GM21529 (cell line): ENCODE data around the gene FBXL19.

ENCODE experiments used
- ATAC-seq: cut with Tn5 transposase; IDR thresholded peaks from one replicate; pipeline ENCODE4 v1.9.1; 2021; ENCODE audit not compliant: unreplicated experiment

Gene FBXL19

DNA sequence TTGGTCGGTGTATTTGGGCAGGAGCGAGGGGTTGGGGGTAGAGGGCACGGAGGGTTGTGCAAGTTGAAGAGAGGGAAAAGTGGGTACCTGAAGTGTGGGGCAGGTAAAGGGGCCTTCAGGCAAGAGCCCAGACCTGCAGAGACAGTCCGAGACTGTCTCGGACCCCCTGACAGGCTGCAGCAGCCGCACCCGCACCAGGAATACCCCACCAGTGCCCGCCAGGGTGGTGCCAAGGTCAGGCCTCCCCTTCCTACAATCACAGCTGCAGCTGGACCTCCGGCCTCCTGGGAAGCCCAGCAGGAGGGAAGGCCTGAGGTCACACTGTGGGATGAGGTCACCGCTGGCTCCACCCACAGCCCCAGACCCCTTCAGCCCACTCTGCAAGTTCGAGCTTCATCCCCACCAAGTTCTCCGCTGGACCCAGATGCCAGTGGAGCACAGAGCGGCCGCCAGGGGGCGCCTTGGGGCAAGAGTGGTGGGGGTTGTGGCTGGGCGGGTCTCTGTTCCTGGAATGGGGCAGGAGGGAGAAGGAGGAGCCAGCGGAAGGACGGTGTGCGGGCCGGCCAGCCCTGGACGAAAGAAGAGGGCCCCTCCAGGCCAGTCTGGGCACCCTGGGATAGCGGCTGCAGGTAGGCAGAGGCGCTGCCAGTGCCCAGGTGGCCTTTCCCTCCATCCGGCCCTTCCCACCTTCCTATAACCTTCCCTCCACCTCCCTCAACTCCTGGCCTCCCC lies 61.5 kb downstream of the FBXL19 start, which contains the start of gene HSD3B7:
Gene HSD3B7, plus strand, starts transcription at position 539 of the 732 bp plus-strand sequence. CDS start 452 bp downstream, outside the sequence.
- ATAC-seq, result peak; percentile 57

DNA sequence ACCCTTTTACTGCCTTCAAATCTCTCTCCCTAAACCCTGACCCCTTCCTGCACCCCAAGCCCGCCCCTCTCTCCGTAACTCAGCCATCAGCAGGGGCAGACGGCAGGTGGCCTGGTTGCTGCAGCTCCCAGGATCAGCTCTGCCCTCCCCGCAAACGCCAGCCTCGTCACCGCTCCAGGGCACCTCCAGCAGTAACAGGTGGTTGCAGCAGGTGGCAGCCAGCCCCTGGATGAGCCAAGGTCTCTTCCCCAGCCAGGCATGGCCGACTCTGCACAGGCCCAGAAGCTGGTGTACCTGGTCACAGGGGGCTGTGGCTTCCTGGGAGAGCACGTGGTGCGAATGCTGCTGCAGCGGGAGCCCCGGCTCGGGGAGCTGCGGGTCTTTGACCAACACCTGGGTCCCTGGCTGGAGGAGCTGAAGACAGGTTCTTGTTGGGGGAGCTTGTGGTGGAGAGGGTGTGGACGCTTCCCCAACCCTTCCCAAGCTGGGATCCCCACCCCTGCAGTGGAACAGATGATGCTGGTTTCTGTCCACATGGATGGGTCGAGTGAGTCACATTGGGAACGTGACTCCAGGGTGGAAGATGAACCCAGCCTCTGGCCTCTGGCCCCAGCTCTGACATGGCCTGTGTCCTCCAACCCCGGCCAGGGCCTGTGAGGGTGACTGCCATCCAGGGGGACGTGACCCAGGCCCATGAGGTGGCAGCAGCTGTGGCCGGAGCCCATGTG lies 62.2 kb downstream of the FBXL19 start:
- no peak for ATAC-seq

DNA sequence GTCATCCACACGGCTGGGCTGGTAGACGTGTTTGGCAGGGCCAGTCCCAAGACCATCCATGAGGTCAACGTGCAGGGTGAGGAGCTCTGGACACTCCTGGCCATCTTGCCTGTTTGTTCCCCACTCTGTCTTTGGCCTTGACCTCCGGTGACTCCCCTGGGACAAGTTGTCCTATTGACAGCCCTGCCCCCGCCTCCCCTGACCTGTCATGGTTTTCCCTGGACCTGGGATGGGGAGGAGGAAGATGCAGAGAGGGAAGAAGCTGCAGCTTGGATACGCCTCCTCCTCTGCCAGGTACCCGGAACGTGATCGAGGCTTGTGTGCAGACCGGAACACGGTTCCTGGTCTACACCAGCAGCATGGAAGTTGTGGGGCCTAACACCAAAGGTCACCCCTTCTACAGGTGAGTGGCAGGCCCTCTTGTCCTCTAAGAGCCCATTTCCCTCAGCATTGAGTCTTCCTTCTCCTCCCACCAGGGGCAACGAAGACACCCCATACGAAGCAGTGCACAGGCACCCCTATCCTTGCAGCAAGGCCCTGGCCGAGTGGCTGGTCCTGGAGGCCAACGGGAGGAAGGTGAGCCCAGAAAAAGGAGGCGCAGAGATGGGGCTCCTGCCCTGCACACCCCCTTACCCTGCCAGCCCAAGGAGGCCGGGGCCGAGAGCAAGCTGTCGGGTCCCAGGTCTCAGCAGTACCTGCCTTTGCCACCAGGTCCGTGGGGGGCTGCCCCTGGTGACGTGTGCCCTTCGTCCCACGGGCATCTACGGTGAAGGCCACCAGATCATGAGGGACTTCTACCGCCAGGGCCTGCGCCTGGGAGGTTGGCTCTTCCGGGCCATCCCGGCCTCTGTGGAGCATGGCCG lies 63.0 kb downstream of the FBXL19 start:
- ATAC-seq, result no peak

DNA sequence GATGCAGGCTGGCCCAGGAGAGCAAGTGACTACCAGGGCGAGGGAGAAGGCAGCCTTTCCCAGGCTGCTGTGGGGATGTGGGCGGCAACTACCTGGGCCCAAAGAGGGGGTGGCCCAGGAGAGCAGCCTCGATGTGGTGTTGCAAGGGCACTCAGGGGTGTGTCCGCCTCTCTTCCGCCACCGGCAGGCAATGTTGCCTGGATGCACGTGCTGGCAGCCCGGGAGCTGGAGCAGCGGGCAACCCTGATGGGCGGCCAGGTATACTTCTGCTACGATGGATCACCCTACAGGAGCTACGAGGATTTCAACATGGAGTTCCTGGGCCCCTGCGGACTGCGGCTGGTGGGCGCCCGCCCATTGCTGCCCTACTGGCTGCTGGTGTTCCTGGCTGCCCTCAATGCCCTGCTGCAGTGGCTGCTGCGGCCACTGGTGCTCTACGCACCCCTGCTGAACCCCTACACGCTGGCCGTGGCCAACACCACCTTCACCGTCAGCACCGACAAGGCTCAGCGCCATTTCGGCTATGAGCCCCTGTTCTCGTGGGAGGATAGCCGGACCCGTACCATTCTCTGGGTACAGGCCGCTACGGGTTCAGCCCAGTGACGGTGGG lies 64.3 kb downstream of the FBXL19 start:
- ATAC-seq, result no peak

DNA sequence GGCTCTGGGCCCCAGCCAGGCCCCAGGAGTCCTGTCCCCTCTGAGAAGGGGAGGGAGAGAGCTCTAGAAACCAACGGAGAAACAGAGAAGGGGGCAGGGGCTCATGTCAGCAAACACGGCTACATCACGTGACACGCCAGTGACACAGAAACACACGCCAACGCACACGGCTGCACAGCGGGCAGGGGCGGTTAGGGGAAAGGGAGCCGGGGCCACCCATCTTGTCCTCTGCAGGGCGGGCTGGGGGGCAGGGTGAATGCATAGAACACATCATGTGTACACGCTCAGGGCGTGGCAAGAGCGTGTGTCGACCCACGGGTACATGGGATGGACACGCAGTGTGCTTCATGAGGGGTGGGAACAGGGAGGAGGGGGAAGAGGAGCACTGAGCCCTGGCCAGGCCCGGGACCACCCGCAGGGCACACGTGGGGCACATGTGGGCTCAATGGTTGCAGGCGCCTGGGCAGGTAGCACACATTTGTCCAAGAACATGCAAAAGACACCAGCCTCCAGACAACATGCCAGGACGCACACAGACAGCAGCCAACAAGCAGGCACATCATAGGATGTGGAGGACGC lies 66.2 kb downstream of the FBXL19 start:
- no peak for ATAC-seq

DNA sequence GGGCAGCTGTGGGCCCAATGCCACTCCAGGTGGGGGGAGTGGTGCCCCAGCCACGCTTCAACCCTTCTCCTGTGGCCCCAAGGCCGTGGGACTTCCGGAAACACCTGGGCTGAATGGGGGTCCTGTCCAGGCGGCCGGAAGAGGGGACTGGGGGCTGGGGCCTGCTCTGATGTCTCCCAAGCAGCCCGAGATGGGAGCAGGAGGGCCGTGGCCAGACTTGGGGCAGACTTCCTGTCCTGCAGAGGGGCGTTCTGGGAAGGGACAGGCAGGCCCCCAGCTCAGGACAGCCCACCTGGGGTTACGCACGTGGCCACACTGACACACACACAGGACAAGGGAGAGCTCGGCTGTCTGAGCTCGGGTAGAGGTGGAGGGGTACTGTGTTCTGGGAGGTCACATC lies 66.7 kb downstream of the FBXL19 start:
- no peak for ATAC-seq

DNA sequence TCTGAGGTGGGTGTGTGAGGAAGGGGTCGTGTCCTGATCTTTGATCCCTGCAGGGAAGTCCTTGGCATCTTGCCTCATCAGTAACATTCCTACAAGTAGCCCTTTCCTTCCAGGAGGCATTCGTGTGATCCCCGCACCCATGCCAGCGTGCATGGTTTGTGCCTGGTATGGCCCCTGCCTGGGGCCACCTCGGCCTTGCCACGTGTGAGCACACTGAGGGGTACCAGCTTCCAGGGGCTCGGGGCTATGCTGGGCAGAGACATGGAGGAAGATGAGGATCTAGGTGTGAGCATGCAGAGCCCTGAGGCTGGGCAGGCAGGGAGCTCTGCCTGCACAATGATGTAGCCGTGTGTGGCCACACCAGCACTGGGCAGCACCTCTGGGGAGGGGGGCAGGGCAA lies 67.7 kb downstream of the FBXL19 start:
- ATAC-seq, result no peak

DNA sequence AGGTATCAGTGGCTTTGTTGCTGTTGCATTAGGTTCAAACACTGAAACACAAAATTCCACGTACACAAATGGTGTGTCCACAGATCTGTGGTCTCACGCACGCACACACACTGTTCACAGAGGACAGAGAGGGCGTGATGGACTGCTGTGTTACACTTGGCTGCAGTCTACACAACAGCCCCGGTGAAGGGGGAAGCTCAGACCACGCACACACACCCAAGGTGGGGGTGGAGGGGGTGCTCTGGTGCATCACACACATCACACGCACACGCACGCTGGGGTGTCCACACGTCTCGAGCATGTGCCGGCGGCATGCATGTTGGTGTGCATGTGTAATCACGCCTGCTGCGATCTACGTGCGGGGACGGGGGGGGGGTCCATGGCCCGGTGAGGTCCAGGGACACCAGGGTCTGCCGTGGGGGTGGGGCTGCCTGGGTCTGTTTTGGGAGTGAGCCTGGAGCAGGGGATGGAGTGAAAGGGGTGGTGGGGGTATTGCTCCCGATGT lies 69.0 kb downstream of the FBXL19 start:
- no peak for ATAC-seq

DNA sequence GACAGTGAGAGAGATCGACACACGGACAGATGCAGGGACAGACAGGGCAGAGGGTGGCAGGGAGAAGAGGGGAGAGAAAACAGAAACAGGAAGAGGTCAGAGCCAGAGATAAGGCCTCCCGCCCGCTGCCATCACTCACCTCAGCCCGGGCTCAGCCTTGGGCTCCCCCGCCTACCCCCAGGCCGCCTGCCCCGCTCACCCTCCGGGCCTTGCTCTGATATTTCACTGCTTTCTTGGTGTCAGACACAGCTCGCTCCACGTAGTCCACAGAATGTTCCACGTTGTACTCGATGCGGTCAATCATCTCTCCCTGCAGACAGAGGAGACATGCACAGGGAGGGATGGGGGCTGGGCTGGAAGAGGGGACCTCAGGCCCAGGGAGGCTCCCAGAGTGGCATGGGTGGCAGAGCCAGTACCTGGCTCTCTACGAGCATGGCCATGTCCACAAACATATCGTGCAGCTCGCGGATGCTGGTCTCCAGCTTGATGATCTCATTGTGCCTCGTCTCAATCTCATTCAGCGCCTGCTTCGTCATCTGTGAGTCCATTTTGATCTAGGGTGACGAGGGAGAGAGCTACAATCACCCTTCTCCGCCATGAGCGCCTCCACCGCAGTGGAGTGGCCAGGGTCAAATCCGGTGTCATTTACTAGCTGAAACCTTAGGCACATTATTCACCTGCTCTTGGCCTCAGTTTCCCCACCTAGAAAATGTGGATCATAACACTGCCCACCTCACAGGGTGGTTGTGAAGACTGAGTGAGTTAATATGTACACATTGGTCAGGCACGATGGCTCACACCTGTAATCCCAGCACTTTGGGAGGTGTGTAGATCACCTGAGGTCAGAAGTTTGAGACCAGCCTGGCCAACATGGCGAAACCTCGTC lies 69.8 kb downstream of the FBXL19 start:
- no peak for ATAC-seq

DNA sequence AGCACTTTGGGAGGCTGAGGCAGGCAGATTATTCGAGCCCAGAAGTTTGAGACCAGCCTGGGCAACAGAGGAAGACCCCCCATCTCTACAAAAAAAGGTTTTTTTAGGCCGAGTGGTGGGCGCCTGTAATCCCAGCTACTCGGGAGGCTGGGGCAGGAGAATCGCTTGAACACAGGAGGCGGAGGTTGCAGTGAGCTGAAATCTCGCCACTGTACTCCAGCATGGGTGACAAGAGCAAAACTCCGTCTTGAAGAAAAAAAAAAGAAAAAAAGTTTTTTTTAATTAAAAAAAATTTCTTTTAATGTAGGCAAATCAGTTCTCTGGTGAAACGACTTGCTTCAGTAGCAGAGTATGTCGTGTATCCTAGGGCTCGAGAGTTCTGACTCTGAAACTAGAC lies 72.6 kb downstream of the FBXL19 start:
- no peak for ATAC-seq

DNA sequence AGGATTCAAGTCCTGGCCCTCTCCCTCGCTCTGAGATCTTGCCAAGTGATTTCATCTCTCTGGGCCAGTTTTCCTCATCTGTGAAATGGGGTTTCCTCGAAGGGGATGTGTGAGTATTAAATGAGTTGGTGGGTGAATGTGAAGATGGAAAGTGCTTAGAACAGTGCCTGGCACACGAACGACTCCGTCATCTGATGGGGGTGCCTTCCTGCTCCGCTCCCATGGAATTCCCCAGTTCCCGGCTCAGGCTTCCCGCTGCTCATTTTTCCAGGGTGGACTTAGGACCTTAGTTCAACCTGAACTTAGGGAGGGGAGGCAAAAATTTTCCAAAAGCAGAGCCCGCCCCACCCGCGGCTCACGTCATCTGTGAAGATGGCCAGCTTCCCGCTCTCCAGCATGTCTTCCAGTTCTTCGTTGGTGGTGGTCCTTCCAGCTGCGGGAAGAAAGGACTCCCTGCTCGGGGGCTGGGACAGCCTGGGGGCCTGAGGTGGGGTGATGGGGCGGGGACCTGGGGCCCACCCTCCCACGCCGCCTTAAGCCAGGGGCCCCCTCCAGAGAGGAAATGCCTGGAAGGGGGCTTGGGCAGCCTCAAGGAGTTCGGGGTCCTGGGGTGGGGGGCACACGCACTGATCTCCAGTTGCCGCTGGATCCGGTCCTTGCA lies 73.1 kb downstream of the FBXL19 start:
- ATAC-seq, result peak; percentile 8

DNA sequence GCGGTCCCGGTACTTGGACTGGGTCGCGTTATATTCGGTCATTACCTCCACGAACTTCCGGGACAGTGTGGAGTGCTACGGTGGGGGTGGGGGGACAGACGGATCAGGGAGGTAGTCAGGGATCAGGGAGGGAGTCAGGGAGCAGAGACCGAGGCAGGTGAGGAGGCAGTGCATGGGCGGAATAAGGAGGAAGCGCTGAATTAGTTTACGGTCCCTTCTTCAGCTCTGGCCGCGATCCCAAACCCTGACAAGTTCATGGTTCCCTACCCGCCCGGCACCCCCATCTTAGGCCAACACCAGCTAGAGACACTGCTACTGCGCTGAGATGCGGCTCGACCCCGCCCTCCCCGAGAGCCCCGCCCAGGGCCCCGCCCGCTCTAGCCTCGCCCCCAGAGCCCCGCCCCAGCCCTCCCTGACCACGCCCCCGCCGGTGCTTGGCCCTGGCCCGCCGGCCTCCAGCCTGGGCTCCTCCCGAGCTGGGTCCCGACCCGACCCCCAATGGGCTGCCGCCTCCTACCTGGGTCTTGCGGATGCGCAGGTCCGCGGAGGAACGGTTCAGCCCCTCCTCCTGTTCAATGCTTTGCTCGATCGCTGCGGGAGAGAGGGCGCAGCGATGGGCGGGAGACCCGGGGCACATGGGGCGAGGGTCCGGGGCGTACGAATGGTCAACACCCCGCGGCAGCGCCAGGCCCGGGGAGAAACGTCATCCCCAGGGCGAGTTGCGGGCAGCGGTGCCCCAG lies 73.8 kb downstream of the FBXL19 start:
- ATAC-seq, result peak; percentile 79

DNA sequence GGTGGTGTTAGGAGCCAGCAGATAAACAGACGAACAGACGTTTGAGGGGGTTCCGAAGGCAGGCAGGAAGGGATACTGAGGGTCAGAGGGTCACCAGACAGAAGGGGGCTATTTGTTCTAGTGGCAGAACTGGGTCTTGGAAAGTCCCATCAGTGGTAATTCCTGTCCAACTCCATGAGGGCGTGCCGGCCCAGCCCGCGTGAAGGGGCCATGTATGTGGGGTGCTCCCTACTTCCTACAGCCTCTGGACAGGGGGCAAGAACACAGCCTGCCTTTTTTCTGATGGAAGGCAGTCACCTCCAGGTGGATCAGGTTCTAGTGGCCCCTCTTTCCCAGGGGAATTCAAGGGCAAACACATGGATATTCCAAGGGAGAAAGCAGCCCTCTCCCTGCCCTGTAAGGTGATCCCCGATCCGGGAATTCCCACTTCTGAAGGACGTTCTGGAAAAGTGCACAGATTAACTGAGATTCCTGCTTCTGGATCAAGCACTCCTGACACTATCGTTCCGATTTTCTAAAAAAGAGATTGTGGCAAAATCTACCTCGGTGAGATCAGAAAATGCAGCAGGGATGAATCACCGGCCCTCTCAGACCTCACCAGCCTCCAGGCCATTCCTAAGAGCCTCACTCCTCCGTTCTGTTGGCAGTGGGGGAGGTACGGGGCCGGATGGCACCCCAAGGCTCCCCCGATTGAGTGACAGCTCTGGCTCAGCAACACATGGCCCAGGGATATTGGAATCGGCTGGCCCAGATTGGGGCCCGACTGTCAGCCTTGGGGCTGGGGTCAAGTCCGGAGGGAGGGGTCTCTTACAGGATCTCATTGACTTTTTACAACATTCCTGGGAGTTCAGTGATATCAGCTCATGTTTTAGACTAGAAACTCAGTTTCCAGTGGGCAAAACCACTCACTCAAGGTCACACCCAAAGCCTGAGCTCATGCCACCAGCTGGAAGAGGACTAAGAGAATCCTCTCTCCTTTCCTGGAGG lies 74.6 kb downstream of the FBXL19 start:
- ATAC-seq, result no peak
